Measurements from ENCODE around the gene ELAC2.

ELAC2 gene

DNA sequence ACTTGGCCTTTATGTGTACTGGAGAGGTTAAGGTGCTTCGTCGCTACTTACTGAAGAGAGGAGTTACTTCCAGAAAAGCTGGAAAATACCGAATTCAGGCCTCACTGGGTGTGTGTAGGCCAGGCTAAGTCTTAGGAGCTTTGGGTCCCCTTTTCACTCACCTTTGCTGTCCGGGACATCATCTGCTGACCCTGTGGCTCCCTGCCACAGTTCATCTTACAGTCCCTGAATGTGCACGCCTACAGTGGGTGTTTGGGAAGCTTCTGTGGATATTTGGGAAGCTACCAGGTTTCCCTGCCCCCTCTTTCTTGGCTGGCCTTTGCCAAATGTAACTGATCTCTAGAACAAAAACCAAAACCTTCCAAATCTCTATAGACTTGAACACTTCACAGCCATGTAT lies 51.4 kb downstream of the ELAC2 start:
- Histone ChIP-seq H3K4me2 (no peak overlapping the region), H3K4me3 (IDR thresholded peaks at IDR 0.05; ENCODE audit: insufficient read depth, low read depth, low read length) (no peak overlapping the region), H3K4me1 (ENCODE audit: low read depth, poor library complexity, severe bottlenecking) (no peaks in the 10 kb centered on the region), H3K27ac (no peak overlapping the region), H3K79me2 (ENCODE audit: insufficient read depth, low read depth) (no peaks in the 10 kb centered on the region), H3K9ac (no peak overlapping the region), H4K20me1 (ENCODE audit: insufficient read depth) (no peaks in the 10 kb centered on the region), H3K27me3 (ENCODE audit: insufficient read depth, low read depth) (no peaks in the 10 kb centered on the region), H3K36me3 (ENCODE audit: insufficient read depth) (no peaks in the 10 kb centered on the region), H2AFZ (ENCODE audit: low read depth) (no peak overlapping the region)
- TF ChIP-seq, protein P1, sequence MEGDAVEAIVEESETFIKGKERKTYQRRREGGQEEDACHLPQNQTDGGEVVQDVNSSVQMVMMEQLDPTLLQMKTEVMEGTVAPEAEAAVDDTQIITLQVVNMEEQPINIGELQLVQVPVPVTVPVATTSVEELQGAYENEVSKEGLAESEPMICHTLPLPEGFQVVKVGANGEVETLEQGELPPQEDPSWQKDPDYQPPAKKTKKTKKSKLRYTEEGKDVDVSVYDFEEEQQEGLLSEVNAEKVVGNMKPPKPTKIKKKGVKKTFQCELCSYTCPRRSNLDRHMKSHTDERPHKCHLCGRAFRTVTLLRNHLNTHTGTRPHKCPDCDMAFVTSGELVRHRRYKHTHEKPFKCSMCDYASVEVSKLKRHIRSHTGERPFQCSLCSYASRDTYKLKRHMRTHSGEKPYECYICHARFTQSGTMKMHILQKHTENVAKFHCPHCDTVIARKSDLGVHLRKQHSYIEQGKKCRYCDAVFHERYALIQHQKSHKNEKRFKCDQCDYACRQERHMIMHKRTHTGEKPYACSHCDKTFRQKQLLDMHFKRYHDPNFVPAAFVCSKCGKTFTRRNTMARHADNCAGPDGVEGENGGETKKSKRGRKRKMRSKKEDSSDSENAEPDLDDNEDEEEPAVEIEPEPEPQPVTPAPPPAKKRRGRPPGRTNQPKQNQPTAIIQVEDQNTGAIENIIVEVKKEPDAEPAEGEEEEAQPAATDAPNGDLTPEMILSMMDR (conservative IDR thresholded peaks at IDR 0.05; ENCODE audit: low read depth, low read length), result no peak

DNA sequence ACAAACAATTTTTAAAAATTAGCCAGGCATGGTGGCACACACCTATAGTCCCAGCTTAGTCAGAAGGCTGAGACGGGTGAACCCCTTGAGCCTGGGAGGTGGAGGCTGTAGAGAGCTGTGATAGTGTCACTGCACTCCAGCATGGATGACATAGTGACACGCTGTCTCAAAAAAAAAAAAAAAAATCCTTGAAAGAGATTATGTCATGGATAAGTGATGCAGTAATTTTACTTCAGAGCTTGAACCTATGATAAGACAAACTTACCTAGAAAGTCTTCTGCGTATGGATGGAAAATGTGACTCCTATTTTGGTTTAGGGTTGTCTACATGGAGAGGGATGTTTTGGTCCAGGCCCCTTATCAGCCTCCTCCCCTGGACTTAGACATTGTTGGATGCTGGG lies 51.8 kb downstream of the ELAC2 start:
- Histone ChIP-seq H3K79me2 (ENCODE audit: insufficient read depth, low read depth) (no peaks in the 10 kb centered on the region), H3K4me1 (ENCODE audit: low read depth, poor library complexity, severe bottlenecking) (no peaks in the 10 kb centered on the region), H3K36me3 (ENCODE audit: insufficient read depth) (no peaks in the 10 kb centered on the region), H4K20me1 (ENCODE audit: insufficient read depth) (no peaks in the 10 kb centered on the region), H3K27ac (no peak overlapping the region), H3K27me3 (ENCODE audit: insufficient read depth, low read depth) (no peaks in the 10 kb centered on the region), H3K4me2 (no peak overlapping the region), H2AFZ (ENCODE audit: low read depth) (no peak overlapping the region), H3K9ac (no peak overlapping the region), H3K4me3 (IDR thresholded peaks at IDR 0.05; ENCODE audit: insufficient read depth, low read depth, low read length) (no peak overlapping the region)
- TF ChIP-seq, protein P1 (conservative IDR thresholded peaks at IDR 0.05; ENCODE audit: low read depth, low read length), result no peak

DNA sequence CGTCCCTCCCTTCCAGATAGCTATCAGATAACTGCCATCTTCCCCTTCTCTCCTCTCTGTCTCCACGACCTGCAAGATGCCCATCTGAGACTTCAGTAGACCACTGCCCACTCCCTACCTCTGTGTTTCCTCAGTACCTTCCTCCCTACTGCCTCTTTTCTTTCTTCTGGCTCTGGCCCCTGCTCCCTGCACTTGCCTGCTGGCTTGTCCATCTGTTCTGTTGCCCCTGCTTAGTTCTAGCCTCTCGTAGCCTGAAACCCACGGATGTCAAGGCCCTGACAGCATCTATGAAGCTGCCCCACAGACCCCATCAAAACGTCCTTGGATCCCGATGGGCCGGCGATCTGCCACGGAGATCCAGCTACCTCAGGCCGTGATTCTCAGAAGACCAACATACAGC lies 53.0 kb downstream of the ELAC2 start:
- Histone ChIP-seq H2AFZ (ENCODE audit: low read depth) (no peak overlapping the region), H3K9ac (no peak overlapping the region), H3K79me2 (ENCODE audit: insufficient read depth, low read depth) (no peaks in the 10 kb centered on the region), H3K27me3 (ENCODE audit: insufficient read depth, low read depth) (no peaks in the 10 kb centered on the region), H3K36me3 (ENCODE audit: insufficient read depth) (no peaks in the 10 kb centered on the region), H3K4me2 (no peak overlapping the region), H3K4me3 (IDR thresholded peaks at IDR 0.05; ENCODE audit: insufficient read depth, low read depth, low read length) (no peak overlapping the region), H3K4me1 (ENCODE audit: low read depth, poor library complexity, severe bottlenecking) (no peaks in the 10 kb centered on the region), H4K20me1 (ENCODE audit: insufficient read depth) (no peaks in the 10 kb centered on the region), H3K27ac (no peak overlapping the region)
- TF ChIP-seq, protein P1 (conservative IDR thresholded peaks at IDR 0.05; ENCODE audit: low read depth, low read length), result no peak

DNA sequence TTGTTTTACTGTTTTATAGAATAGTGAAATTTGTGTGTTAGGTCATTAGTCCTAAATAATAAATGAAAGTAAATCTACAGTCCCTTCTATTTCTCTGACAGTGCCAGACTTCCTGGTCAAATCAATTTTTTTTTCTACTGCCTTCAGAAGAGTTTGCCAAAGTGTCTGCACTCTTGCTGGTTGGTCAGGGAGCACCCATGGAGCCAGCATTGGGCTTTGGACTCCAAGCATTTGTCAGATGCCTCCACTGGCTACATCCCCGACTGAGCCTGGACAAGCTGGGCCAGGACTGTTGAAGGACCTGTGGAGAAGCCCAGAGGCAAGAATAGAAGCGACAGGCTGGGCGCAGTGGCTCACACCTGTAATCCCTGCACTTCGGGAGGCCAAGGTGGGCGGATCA lies 53.7 kb downstream of the ELAC2 start:
- H2AFZ ChIP-seq (ENCODE audit: low read depth), result no peak overlapping the region
- H3K36me3 ChIP-seq (ENCODE audit: insufficient read depth), result no peaks in the 10 kb centered on the region
- no peak overlapping the region for H3K9ac ChIP-seq
- H3K4me1 ChIP-seq (ENCODE audit: low read depth, poor library complexity, severe bottlenecking), result no peaks in the 10 kb centered on the region
- TF ChIP-seq, protein P1 (conservative IDR thresholded peaks at IDR 0.05; ENCODE audit: low read depth, low read length), result no peak
- H3K79me2 ChIP-seq (ENCODE audit: insufficient read depth, low read depth), result no peaks in the 10 kb centered on the region
- H3K4me2 ChIP-seq, result no peak overlapping the region
- no peaks in the 10 kb centered on the region for H4K20me1 ChIP-seq (ENCODE audit: insufficient read depth)
- no peaks in the 10 kb centered on the region for H3K27me3 ChIP-seq (ENCODE audit: insufficient read depth, low read depth)
- no peak overlapping the region for H3K4me3 ChIP-seq (IDR thresholded peaks at IDR 0.05; ENCODE audit: insufficient read depth, low read depth, low read length)
- H3K27ac ChIP-seq, result no peak overlapping the region

DNA sequence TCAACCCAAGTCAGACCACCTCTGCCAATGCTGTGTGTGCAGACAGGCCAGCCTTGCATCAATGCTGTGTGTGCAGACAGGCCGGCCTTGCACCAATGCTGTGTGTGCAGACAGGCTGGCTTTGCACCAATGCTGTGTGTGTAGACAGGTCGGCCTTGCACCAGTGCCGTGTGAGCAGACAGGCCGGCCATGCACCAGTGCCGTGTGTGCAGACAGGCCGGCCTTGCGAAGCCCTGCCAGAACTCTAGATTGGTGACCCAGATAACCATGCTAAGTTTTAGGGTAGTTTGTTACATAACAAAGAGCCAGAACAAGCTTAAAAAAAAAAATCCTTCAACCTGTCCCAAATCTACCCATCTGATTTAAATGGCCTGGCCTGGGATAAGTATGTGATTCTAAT lies 54.3 kb downstream of the ELAC2 start:
- H3K4me3 ChIP-seq (IDR thresholded peaks at IDR 0.05; ENCODE audit: insufficient read depth, low read depth, low read length), result no peak overlapping the region
- no peaks in the 10 kb centered on the region for H4K20me1 ChIP-seq (ENCODE audit: insufficient read depth)
- no peak overlapping the region for H3K27ac ChIP-seq
- no peaks in the 10 kb centered on the region for H3K27me3 ChIP-seq (ENCODE audit: insufficient read depth, low read depth)
- no peak overlapping the region for H3K4me2 ChIP-seq
- H2AFZ ChIP-seq (ENCODE audit: low read depth), result no peak overlapping the region
- no peaks in the 10 kb centered on the region for H3K36me3 ChIP-seq (ENCODE audit: insufficient read depth)
- H3K4me1 ChIP-seq (ENCODE audit: low read depth, poor library complexity, severe bottlenecking), result no peaks in the 10 kb centered on the region
- H3K79me2 ChIP-seq (ENCODE audit: insufficient read depth, low read depth), result no peaks in the 10 kb centered on the region
- TF ChIP-seq, protein P1 (conservative IDR thresholded peaks at IDR 0.05; ENCODE audit: low read depth, low read length), result no peak
- no peak overlapping the region for H3K9ac ChIP-seq

Measured in KMS-11 (cell line).